ENCODE data around the gene SPO11. TPM values are rescaled to one million over a fixed set of nuclear protein-coding genes. Genes with fewer than 3 reads are reported as not detected.
A peak's percentile ranks its signal among the peaks of the same experiment; 100 is the strongest.

Gene SPO11
- total and polyA plus RNA-seq, 3 experiments from 2014 or later = not detected

GRCh38 chr20:57387945-57388371 is 58.4 kb downstream of the SPO11 start:
- H3K4me3 Mint-ChIP-seq = peak overlapping the region in 3 of 7 donors; percentile 27 to 78 (median 53)
- H3K27me3 ChIP-seq (ENCODE audit: insufficient read depth, low read length, poor library complexity, severe bottlenecking) = no peaks in the 10 kb centered on the region
- no peaks in the 10 kb centered on the region for H3K27me3 Mint-ChIP-seq
- H3K9me3 ChIP-seq (ENCODE audit: low read length) = no peaks in the 10 kb centered on the region
- peaks cover 16% of the 10 kb centered on the region for H3K4me1 ChIP-seq (ENCODE audit: insufficient read depth, low read length)
- CTCF ChIA-PET = interaction anchor here (1.1 to 4.8 kb wide), 6 partner anchors 9 to 108 kb away, joined by 3 to 46 read pairs (median 4); no protein-coding TSS in a partner anchor
- H3K9me3 Mint-ChIP-seq = peaks cover 0 to 2% (median 0%) of the 10 kb centered on the region in 5 donors
- peaks cover 2 to 17% (median 4%) of the 10 kb centered on the region in 3 donors for H3K36me3 Mint-ChIP-seq
- peak overlapping the region in 4 of 8 donors; percentile 43 to 94 (median 86) for H3K27ac Mint-ChIP-seq
- no peak overlapping the region for H3K27ac ChIP-seq (ENCODE audit: low read depth, low read length)
- peaks cover 31 to 41% (median 34%) of the 10 kb centered on the region in 3 donors for H3K4me1 Mint-ChIP-seq
- POLR2A ChIA-PET = interaction anchor here (0.6 to 2.9 kb wide), 3 partner anchors 10 to 41 kb away, joined by 3 to 33 read pairs (median 3); no protein-coding TSS in a partner anchor
- no peak for DNase-seq
- no peak overlapping the region for H3K4me3 ChIP-seq (ENCODE audit: low read length)
- no peaks in the 10 kb centered on the region for H3K36me3 ChIP-seq (ENCODE audit: insufficient read depth, low read length)

- H3K9me3 ChIP-seq (ENCODE audit: low read length) = no peaks in the 10 kb centered on the region
- CTCF ChIA-PET = interaction anchor here (0.8 to 4.8 kb wide), 16 partner anchors 7 to 230 kb away, joined by 3 to 46 read pairs (median 4); no protein-coding TSS in a partner anchor
- Mint-ChIP-seq H3K36me3 (peaks cover 6 to 28% (median 12%) of the 10 kb centered on the region in 3 donors), H3K27ac (peak overlapping the region; percentile 77 to 97 (median 94)), H3K27me3 (peaks cover 0 to 5% of the 10 kb centered on the region in 2 donors), H3K4me3 (peak overlapping the region; percentile 81 to 95 (median 86)), H3K9me3 (peaks cover 0 to 2% (median 0%) of the 10 kb centered on the region in 5 donors), H3K4me1 (peaks cover 35 to 41% (median 36%) of the 10 kb centered on the region in 3 donors)
- H3K4me3 ChIP-seq (ENCODE audit: low read length) = peak overlapping the region; percentile 69
- peaks cover 11% of the 10 kb centered on the region for H3K36me3 ChIP-seq (ENCODE audit: insufficient read depth, low read length)
- H3K4me1 ChIP-seq (ENCODE audit: insufficient read depth, low read length) = peaks cover 28% of the 10 kb centered on the region
- POLR2A ChIA-PET = interaction anchor here (0.6 to 2.9 kb wide), 5 partner anchors 9 to 742 kb away, joined by 3 to 33 read pairs (median 5); no protein-coding TSS in a partner anchor
- DNase-seq = peak in 4 of 5 donors; percentile 48 to 73 (median 67)
- no peaks in the 10 kb centered on the region for H3K27me3 ChIP-seq (ENCODE audit: insufficient read depth, low read length, poor library complexity, severe bottlenecking)
- peak overlapping the region; percentile 78 for H3K27ac ChIP-seq (ENCODE audit: low read depth, low read length)
Measured at GRCh38 chr20:57388953-57389694, 59.5 kb downstream of the SPO11 start.

- CTCF ChIA-PET = interaction anchor here (0.8 to 4.8 kb wide), 19 partner anchors 8 to 229 kb away, joined by 3 to 46 read pairs (median 4); no protein-coding TSS in a partner anchor
- Histone ChIP-seq H3K27me3 (ENCODE audit: insufficient read depth, low read length, poor library complexity, severe bottlenecking) (no peaks in the 10 kb centered on the region), H3K4me3 (ENCODE audit: low read length) (peak overlapping the region; percentile 69), H3K9me3 (ENCODE audit: low read length) (no peaks in the 10 kb centered on the region), H3K4me1 (ENCODE audit: insufficient read depth, low read length) (peaks cover 36% of the 10 kb centered on the region), H3K27ac (ENCODE audit: low read depth, low read length) (peak overlapping the region; percentile 78), H3K36me3 (ENCODE audit: insufficient read depth, low read length) (peaks cover 19% of the 10 kb centered on the region)
- POLR2A ChIA-PET = interaction anchor here (0.6 to 3.1 kb wide), 6 partner anchors 8 to 52 kb away, joined by 3 to 33 read pairs (median 6); no protein-coding TSS in a partner anchor
- Mint-ChIP-seq H3K27me3 (peaks cover 0 to 5% of the 10 kb centered on the region in 2 donors), H3K27ac (peak overlapping the region; percentile 82 to 97 (median 94)), H3K36me3 (peaks cover 6 to 32% (median 12%) of the 10 kb centered on the region in 3 donors), H3K4me1 (peaks cover 36 to 47% (median 36%) of the 10 kb centered on the region in 3 donors), H3K9me3 (peaks cover 0 to 2% (median 0%) of the 10 kb centered on the region in 5 donors), H3K4me3 (peak overlapping the region; percentile 81 to 95 (median 86))
- DNase-seq = peak; percentile 55 to 78 (median 71)
Measured at GRCh38 chr20:57389695-57390603, 60.3 kb downstream of the SPO11 start.

- H3K4me1 ChIP-seq (ENCODE audit: insufficient read depth, low read length) = peaks cover 45% of the 10 kb centered on the region
- H3K9me3 Mint-ChIP-seq = peaks cover 0 to 2% (median 0%) of the 10 kb centered on the region in 5 donors
- H3K36me3 ChIP-seq (ENCODE audit: insufficient read depth, low read length) = peaks cover 28% of the 10 kb centered on the region
- peak within 1 kb of the TSS; percentile 96 for H3K27ac ChIP-seq (ENCODE audit: low read depth, low read length)
- no peaks in the 10 kb centered on the region for H3K9me3 ChIP-seq (ENCODE audit: low read length)
- ChIA-PET CTCF (interaction anchor here (0.9 to 4.8 kb wide), 15 partner anchors 9 to 229 kb away, joined by 3 to 46 read pairs (median 5); no protein-coding TSS in a partner anchor), POLR2A (interaction anchor here (0.6 to 3.1 kb wide), 6 partner anchors 7 to 319 kb away, joined by 3 to 33 read pairs (median 6); partner anchors contain the start of gene PMEPA1)
- peak within 1 kb of the TSS; percentile 96 for H3K4me3 ChIP-seq (ENCODE audit: low read length)
- H3K27ac Mint-ChIP-seq = peak within 1 kb of the TSS; percentile 90 to 100 (median 99)
- peaks cover 42 to 55% (median 43%) of the 10 kb centered on the region in 3 donors for H3K4me1 Mint-ChIP-seq
- peaks cover 6 to 41% (median 12%) of the 10 kb centered on the region in 3 donors for H3K36me3 Mint-ChIP-seq
- no peaks in the 10 kb centered on the region for H3K27me3 ChIP-seq (ENCODE audit: insufficient read depth, low read length, poor library complexity, severe bottlenecking)
- peak; percentile 65 to 80 (median 69) for DNase-seq
- H3K27me3 Mint-ChIP-seq = peaks cover 0 to 5% of the 10 kb centered on the region in 2 donors
- peak within 1 kb of the TSS; percentile 88 to 99 (median 94) for H3K4me3 Mint-ChIP-seq
Measured at GRCh38 chr20:57390604-57391438, 61.2 kb downstream of the SPO11 start, which contains the start of gene RBM38. Gene RBM38, plus strand, starts transcription at chr20:57391396. Its CDS starts 186 bp downstream, at chr20:57391582.

GRCh38 chr20:57391439-57392301 is 62.1 kb downstream of the SPO11 start:
- ChIA-PET CTCF (interaction anchor here (0.8 to 3.4 kb wide), 9 partner anchors 10 to 105 kb away, joined by 3 to 13 read pairs (median 7); no protein-coding TSS in a partner anchor), POLR2A (interaction anchor here (0.8 to 3.1 kb wide), 11 partner anchors 13 to 1261 kb away, joined by 3 to 20 read pairs (median 5); partner anchors contain the start of genes PMEPA1, RAE1, VAPB and ZBP1)
- H3K9me3 Mint-ChIP-seq = peaks cover 0 to 2% (median 0%) of the 10 kb centered on the region in 5 donors

More at GRCh38 chr20:57391439-57392301, 62.1 kb downstream of the SPO11 start:
- peak overlapping the region; percentile 90 to 100 (median 99) for H3K27ac Mint-ChIP-seq
- peaks cover 9 to 48% (median 12%) of the 10 kb centered on the region in 3 donors for H3K36me3 Mint-ChIP-seq
- Histone ChIP-seq H3K4me3 (ENCODE audit: low read length) (peak overlapping the region; percentile 96), H3K27me3 (ENCODE audit: insufficient read depth, low read length, poor library complexity, severe bottlenecking) (no peaks in the 10 kb centered on the region), H3K27ac (ENCODE audit: low read depth, low read length) (peak overlapping the region; percentile 96), H3K36me3 (ENCODE audit: insufficient read depth, low read length) (peaks cover 36% of the 10 kb centered on the region), H3K9me3 (ENCODE audit: low read length) (no peaks in the 10 kb centered on the region), H3K4me1 (ENCODE audit: insufficient read depth, low read length) (peaks cover 53% of the 10 kb centered on the region)
- peak overlapping the region; percentile 74 to 99 (median 91) for H3K4me3 Mint-ChIP-seq
- peaks cover 50 to 63% (median 51%) of the 10 kb centered on the region in 3 donors for H3K4me1 Mint-ChIP-seq
- peaks cover 0 to 5% of the 10 kb centered on the region in 2 donors for H3K27me3 Mint-ChIP-seq
- peak in 2 of 5 donors; percentile 39 to 65 for DNase-seq
